Measurements from ENCODE around the gene PHF13. TPM values are rescaled to one million over a fixed set of nuclear protein-coding genes. Genes with fewer than 3 reads are reported as not detected.
A peak's percentile ranks its signal among the peaks of the same experiment; 100 is the strongest.

Gene PHF13
- total RNA-seq, 4 donors from 2014 or later, result 12.9 to 17.7 (median 15.7) TPM

DNA sequence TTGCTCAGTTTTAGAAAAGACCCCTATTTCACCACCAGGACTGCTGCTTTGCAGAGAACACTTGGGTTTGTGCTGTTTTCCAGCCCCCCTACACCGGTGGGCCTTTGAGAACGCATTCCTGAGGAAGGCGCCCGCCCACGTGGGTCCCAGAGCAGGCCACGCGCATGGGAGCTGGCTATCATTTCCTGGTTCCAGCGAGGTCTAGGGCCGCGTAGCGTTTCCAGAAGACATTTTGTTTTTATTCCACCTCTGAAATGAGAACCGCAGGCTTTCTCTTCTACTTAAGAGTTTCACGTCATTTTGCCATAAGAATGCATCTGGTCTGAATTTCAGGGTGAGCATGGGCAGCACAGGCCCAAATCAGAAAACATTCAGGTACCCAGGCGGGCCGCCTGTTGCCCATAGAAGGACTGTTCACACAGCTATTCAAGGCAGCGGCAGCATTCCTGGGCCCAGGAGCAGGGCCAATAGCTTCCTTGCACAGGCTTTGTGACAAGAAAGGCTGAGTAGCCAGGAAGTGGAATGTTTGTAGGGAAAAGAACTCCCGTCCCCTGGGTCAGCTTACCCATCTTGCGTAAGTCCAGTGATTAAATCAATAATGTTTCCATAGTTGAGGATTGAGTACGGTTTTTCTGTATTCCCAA, 9.5 kb upstream of the PHF13 start:
- TF ChIP-seq POLR2A (IDR thresholded peaks at IDR 0.05) (no peak), EP300 (IDR thresholded peaks at IDR 0.05) (peak in 1 of 2 donors; percentile 66)
- TF ChIP-seq, protein P1, sequence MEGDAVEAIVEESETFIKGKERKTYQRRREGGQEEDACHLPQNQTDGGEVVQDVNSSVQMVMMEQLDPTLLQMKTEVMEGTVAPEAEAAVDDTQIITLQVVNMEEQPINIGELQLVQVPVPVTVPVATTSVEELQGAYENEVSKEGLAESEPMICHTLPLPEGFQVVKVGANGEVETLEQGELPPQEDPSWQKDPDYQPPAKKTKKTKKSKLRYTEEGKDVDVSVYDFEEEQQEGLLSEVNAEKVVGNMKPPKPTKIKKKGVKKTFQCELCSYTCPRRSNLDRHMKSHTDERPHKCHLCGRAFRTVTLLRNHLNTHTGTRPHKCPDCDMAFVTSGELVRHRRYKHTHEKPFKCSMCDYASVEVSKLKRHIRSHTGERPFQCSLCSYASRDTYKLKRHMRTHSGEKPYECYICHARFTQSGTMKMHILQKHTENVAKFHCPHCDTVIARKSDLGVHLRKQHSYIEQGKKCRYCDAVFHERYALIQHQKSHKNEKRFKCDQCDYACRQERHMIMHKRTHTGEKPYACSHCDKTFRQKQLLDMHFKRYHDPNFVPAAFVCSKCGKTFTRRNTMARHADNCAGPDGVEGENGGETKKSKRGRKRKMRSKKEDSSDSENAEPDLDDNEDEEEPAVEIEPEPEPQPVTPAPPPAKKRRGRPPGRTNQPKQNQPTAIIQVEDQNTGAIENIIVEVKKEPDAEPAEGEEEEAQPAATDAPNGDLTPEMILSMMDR (IDR thresholded peaks at IDR 0.05), result peak in 2 of 5 experiments; percentile 49 to 65
- peak; percentile 57 to 76 for DNase-seq (ENCODE audit: low spot score in 2 of 2)
- no peaks in the 10 kb centered on the region for H3K27me3 ChIP-seq
- WGBS, 2 donors, result 5 to 8% methylated on average over 19 of the region's 19 CpGs
- peak overlapping the region; percentile 66 to 95 (median 89) for H3K4me3 ChIP-seq
- no peaks in the 10 kb centered on the region for H3K9me3 ChIP-seq
- H3K27ac ChIP-seq, result peak overlapping the region; percentile 95 to 100 (median 98)
- peaks cover 0 to 45% (median 34%) of the 10 kb centered on the region in 4 donors for H3K4me1 ChIP-seq
- H3K36me3 ChIP-seq, result peaks cover 0 to 8% (median under 1%) of the 10 kb centered on the region in 3 donors

DNA sequence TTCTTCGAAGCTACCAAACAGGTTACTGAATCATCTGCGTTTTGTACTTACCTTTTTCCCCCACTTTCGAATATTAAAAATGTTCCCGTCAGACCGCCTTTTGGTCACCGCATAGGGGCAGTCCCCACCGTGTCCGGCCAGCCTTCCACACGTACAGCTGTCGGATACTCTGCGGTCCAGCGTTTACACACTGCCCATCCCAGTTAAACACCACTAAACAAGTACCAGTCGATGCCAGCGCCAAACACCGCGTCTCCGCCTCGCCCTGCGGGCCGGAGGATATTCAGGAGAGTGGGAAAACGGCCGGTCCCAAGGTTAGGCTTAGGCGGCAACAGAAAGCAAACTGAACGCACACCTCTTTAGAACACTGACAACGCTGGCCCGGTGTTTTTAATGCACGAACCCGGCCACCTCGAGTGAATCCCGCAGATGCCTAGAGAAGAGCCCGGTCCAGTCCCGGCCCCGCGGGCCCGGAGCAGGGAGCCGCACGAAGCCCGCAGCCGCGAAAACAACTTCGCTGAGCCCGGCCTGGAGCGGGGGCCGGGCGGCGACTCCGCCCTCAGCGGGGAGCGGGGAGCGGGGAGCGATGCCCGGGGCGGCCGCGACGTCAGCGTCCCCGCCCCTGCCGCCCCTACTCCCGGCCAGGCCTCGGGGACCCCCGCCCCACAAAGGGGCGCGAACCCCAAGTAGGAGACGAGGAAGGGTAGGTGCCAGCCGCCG, 730 bp upstream of the PHF13 start:
- Histone ChIP-seq H3K4me3 (peak overlapping the region; percentile 78 to 100 (median 96)), H3K4me1 (peaks cover 0 to 49% (median 20%) of the 10 kb centered on the region in 4 donors), H3K27ac (peak overlapping the region; percentile 83 to 99 (median 96)), H3K36me3 (peaks cover 0 to 7% (median 0%) of the 10 kb centered on the region in 3 donors), H3K9me3 (no peaks in the 10 kb centered on the region), H3K27me3 (no peaks in the 10 kb centered on the region)
- DNase-seq (ENCODE audit: low spot score in 2 of 2), result peak in 1 of 2 donors; percentile 44
- TF ChIP-seq, protein P1 (IDR thresholded peaks at IDR 0.05), result no peak
- peak; percentile 29 to 49 for TF ChIP-seq POLR2A (IDR thresholded peaks at IDR 0.05)
- peak in 1 of 2 donors; percentile 22 for TF ChIP-seq EP300 (IDR thresholded peaks at IDR 0.05)
- 0 to 1% methylated on average over 27 to 32 of the region's 67 CpGs for WGBS, 2 donors

- H3K36me3 ChIP-seq, result peaks cover 0 to 21% (median 0%) of the 10 kb centered on the region in 3 donors
- peaks cover 0 to 49% (median 18%) of the 10 kb centered on the region in 4 donors for H3K4me1 ChIP-seq
- H3K27ac ChIP-seq, result peak overlapping the region; percentile 83 to 99 (median 95)
- H3K9me3 ChIP-seq, result no peaks in the 10 kb centered on the region
- DNase-seq (ENCODE audit: low spot score in 2 of 2), result no peak
- 2 to 3% methylated on average over 24 to 25 of the region's 117 CpGs for WGBS, 2 donors
- peak overlapping the region; percentile 92 to 100 (median 98) for H3K4me3 ChIP-seq
- TF ChIP-seq EP300 (IDR thresholded peaks at IDR 0.05), result no peak
- TF ChIP-seq, protein P1 (IDR thresholded peaks at IDR 0.05), result no peak
- TF ChIP-seq POLR2A (IDR thresholded peaks at IDR 0.05), result no peak
- H3K27me3 ChIP-seq, result no peaks in the 10 kb centered on the region
Measured at GRCh38 chr1:6614019-6614928, 743 bp downstream of the PHF13 start.

GRCh38 chr1:6614929-6615785, 1.6 kb downstream of the PHF13 start:
- peaks cover 0 to 30% (median 0%) of the 10 kb centered on the region in 3 donors for H3K36me3 ChIP-seq
- no peak for TF ChIP-seq EP300 (IDR thresholded peaks at IDR 0.05)
- TF ChIP-seq POLR2A (IDR thresholded peaks at IDR 0.05), result no peak
- TF ChIP-seq, protein P1 (IDR thresholded peaks at IDR 0.05), result no peak
- no peaks in the 10 kb centered on the region for H3K27me3 ChIP-seq
- peak overlapping the region; percentile 83 to 99 (median 95) for H3K27ac ChIP-seq
- no peaks in the 10 kb centered on the region for H3K9me3 ChIP-seq
- peak overlapping the region; percentile 92 to 100 (median 98) for H3K4me3 ChIP-seq
- DNase-seq (ENCODE audit: low spot score in 2 of 2), result no peak
- peaks cover 0 to 40% (median 14%) of the 10 kb centered on the region in 4 donors for H3K4me1 ChIP-seq
- 2 to 4% methylated on average over 29 to 39 of the region's 82 CpGs for WGBS, 2 donors

All from tibial nerve (tissue), 4 donors.